NB4 (cell line): ENCODE measurements around the gene NTN1.

Experiments used
- CTCF ChIP-seq: IDR thresholded peaks from one replicate; pipeline ENCODE4 v1.5.1; 2012; ENCODE audit warnings: low read depth, low read length
- MAX ChIP-seq: IDR thresholded peaks from 2 replicates; pipeline ENCODE4 v1.6.1; 2011; ENCODE audit warnings: low read depth, low read length
- MYC ChIP-seq: IDR thresholded peaks from 2 replicates; pipeline ENCODE4 v1.6.1; 2011; ENCODE audit warnings: low read depth, low read length
- POLR2A ChIP-seq: IDR thresholded peaks from 2 replicates; pipeline ENCODE4 v1.6.1; 2011; ENCODE audit warnings: mild to moderate bottlenecking; ENCODE audit not compliant: insufficient read length; ENCODE audit errors: extremely low read depth

GRCh38 chr17:9217151-9218056 lies 196.1 kb downstream of the NTN1 start:
- TF ChIP-seq CTCF (no peak), POLR2A (no peak), MYC (no peak), MAX (no peak)
